GM12891 (cell line): ENCODE measurements around the gene E2F1.

Experiments used
- PAX5 ChIP-seq: IDR thresholded peaks from 2 replicates; pipeline ENCODE4 v1.6.1; 2011; ENCODE audit warnings: low read length, moderate library complexity, mild to moderate bottlenecking; ENCODE audit not compliant: insufficient read depth, severe bottlenecking
- POLR2AphosphoS5 ChIP-seq: IDR thresholded peaks from 2 replicates; pipeline ENCODE4 v1.6.1; 2011; ENCODE audit warnings: low read depth, low read length, control low read depth
- TAF1 ChIP-seq: IDR thresholded peaks from 2 replicates; pipeline ENCODE4 v1.6.1; 2011; ENCODE audit warnings: low read depth, low read length, control low read depth

- TF ChIP-seq TAF1 (no peak), PAX5 (no peak), POLR2AphosphoS5 (no peak)
Measured at GRCh38 chr20:33644313-33645071, 41.7 kb downstream of the E2F1 start.
